Mesendoderm (in vitro differentiated cells): ENCODE measurements around the gene ITGA11.

Experiments used
- DNase-seq: peaks from one replicate; pipeline ENCODE4 v3.0.0; 2013
- H2AK5ac ChIP-seq: 2 replicates; pipeline ENCODE4 v1.6.1; 2013; ENCODE audit warnings: low read length, inconsistent platforms
- H2BK120ac ChIP-seq: 2 replicates; pipeline ENCODE4 v1.6.1; 2013; ENCODE audit warnings: low read depth, mild to moderate bottlenecking, low read length, moderate library complexity, mixed read lengths
- H2BK15ac ChIP-seq: replicated peaks from 2 replicates; pipeline ENCODE4 v1.6.1; 2013; ENCODE audit warnings: low read depth, mild to moderate bottlenecking, moderate library complexity
- H2BK5ac ChIP-seq: 2 replicates; pipeline ENCODE4 v1.6.1; 2013; ENCODE audit warnings: low read length, inconsistent platforms
- H3K18ac ChIP-seq: 2 replicates; pipeline ENCODE4 v1.6.1; 2013; ENCODE audit warnings: mild to moderate bottlenecking, low read length, mixed read lengths
- H3K23ac ChIP-seq: one replicate; pipeline ENCODE4 v1.6.1; 2013; ENCODE audit warnings: low read length
- H3K27ac ChIP-seq: 2 replicates; pipeline ENCODE4 v1.5.1; 2013; ENCODE audit warnings: low read depth, mild to moderate bottlenecking, inconsistent platforms, low read length, moderate library complexity
- H3K27me3 ChIP-seq: 2 replicates; pipeline ENCODE4 v1.6.1; 2013; ENCODE audit warnings: low read length, control low read depth, mild to moderate bottlenecking, inconsistent platforms; ENCODE audit not compliant: insufficient read depth, poor library complexity
- H3K36me3 ChIP-seq: 2 replicates; pipeline ENCODE4 v1.6.1; 2013; ENCODE audit warnings: low read length, inconsistent platforms; ENCODE audit not compliant: control insufficient read depth, insufficient read depth
- H3K4ac ChIP-seq: one replicate; pipeline ENCODE4 v1.6.1; 2013; ENCODE audit warnings: low read depth, mild to moderate bottlenecking, low read length, moderate library complexity
- H3K4me1 ChIP-seq: 2 replicates; pipeline ENCODE4 v1.6.1; 2013; ENCODE audit warnings: low read depth, low read length, inconsistent platforms; ENCODE audit not compliant: control insufficient read depth
- H3K4me2 ChIP-seq: 2 replicates; pipeline ENCODE4 v1.6.1; 2013; ENCODE audit warnings: low read length
- H3K4me3 ChIP-seq: 2 replicates; pipeline ENCODE4 v1.5.1; 2013; ENCODE audit warnings: mild to moderate bottlenecking, low read length
- H3K56ac ChIP-seq: one replicate; pipeline ENCODE4 v1.6.1; 2013; ENCODE audit warnings: low read length
- H3K79me1 ChIP-seq: 2 replicates; pipeline ENCODE4 v1.6.1; 2013; ENCODE audit warnings: low read length, inconsistent platforms
- H3K79me2 ChIP-seq: 2 replicates; pipeline ENCODE4 v1.6.1; 2013; ENCODE audit warnings: mild to moderate bottlenecking, low read length; ENCODE audit not compliant: control insufficient read depth, insufficient read depth
- H3K9ac ChIP-seq: 2 replicates; pipeline ENCODE4 v1.6.1; 2013; ENCODE audit warnings: low read length, inconsistent platforms
- H4K5ac ChIP-seq: one replicate; pipeline ENCODE4 v1.6.1; 2013; ENCODE audit warnings: low read length
- H4K8ac ChIP-seq: one replicate; pipeline ENCODE4 v1.6.1; 2013; ENCODE audit warnings: low read depth, mild to moderate bottlenecking, control low read depth, low read length, moderate library complexity
- WGBS: extraction: QIAGEN DNeasy Blood & Tissue Kit; methylation state at CpG from one replicate; pipeline ENCODE4 v1.1.7; 2013; ENCODE audit warnings: low lambda C conversion rate, missing lambda C conversion rate; ENCODE audit not compliant: insufficient coverage; ENCODE audit errors: extremely low coverage; 5-methylcytosine and 5-hydroxymethylcytosine counted together

ITGA11 gene

DNA sequence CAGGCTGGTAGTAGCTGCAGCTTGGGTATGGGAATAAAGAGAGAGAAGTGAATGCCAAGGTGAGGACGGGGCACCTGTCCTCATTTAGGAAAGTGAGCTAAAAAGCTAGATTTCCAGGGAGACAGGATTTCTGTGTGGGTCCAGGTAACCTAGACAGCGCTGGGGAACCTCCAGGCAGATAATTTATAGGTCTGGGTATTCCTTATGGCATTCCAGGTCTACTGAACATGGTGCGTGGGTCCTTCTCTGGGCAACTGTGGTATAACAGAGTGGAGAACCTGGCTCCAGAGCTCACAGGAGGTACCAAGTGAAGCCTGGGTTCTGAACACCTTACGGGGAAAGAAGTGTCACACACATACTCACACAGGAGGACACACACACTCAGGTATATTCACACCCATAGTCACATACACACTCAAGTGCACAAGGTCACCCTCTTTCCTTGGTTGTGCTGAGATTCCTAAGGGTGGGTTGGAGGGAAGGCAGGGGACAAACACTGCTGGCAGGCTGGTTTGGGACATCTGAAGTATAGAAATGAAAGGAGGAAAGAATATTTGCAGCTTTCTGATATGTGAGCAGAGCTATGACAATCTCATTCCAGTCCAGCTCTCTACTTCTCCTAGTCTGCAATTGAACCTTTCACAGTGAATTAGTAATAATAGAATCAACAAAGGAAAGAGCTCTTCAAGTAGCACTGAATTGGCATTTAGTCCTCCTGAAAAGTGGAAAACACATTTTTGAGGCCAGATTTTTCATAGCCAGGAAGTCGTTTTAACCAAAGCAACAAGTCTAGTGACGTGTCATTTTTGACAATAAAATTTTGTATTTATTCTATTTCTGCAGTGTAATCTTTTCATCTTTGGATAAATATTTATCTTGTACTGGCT lies 37.4 kb upstream of the ITGA11 start:
- Histone ChIP-seq H2BK15ac (no peak overlapping the region), H3K18ac (no peak overlapping the region), H3K4me1 (no peaks in the 10 kb centered on the region), H2BK5ac (no peak overlapping the region), H3K27ac (no peak overlapping the region), H3K4ac (no peak overlapping the region), H3K27me3 (no peaks in the 10 kb centered on the region), H3K79me1 (no peaks in the 10 kb centered on the region), H3K56ac (no peak overlapping the region), H4K8ac (no peak overlapping the region), H3K4me3 (no peak overlapping the region), H3K4me2 (no peak overlapping the region), H2AK5ac (no peak overlapping the region), H3K79me2 (no peaks in the 10 kb centered on the region), H3K36me3 (no peaks in the 10 kb centered on the region), H4K5ac (no peak overlapping the region), H2BK120ac (no peak overlapping the region), H3K9ac (no peak overlapping the region), H3K23ac (no peak overlapping the region)
- WGBS: no CpG with 5 or more reads among the region's 6 CpGs
- DNase-seq: no peak

DNA sequence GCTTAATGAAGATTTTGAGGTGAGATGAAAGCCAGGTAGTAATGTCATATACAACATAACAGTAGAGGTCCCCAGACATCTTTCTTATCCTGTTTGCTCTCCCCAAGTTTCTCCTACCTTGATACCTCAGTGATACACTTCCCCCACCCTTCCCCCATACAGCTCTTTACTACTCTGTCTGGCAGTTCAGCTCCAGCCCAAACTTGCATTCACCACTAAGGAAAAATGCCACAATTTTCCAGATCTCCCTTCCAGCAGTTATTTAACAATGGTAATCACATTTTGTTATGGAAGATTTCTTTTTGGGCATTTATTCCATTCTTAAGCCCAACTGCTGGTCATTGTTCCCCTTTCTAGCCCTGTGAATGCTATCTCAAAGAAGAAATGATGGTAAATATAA lies 34.9 kb upstream of the ITGA11 start:
- Histone ChIP-seq H3K79me2 (no peaks in the 10 kb centered on the region), H3K4me3 (no peak overlapping the region), H3K4me1 (no peaks in the 10 kb centered on the region), H3K23ac (no peak overlapping the region), H3K9ac (no peak overlapping the region), H2AK5ac (no peak overlapping the region), H3K27me3 (no peaks in the 10 kb centered on the region), H3K27ac (no peak overlapping the region), H4K8ac (no peak overlapping the region), H4K5ac (no peak overlapping the region), H2BK5ac (no peak overlapping the region), H3K79me1 (no peaks in the 10 kb centered on the region), H3K4ac (no peak overlapping the region), H3K4me2 (no peak overlapping the region), H2BK120ac (no peak overlapping the region), H2BK15ac (no peak overlapping the region), H3K36me3 (no peaks in the 10 kb centered on the region), H3K18ac (no peak overlapping the region), H3K56ac (no peak overlapping the region)
- no peak for DNase-seq

DNA sequence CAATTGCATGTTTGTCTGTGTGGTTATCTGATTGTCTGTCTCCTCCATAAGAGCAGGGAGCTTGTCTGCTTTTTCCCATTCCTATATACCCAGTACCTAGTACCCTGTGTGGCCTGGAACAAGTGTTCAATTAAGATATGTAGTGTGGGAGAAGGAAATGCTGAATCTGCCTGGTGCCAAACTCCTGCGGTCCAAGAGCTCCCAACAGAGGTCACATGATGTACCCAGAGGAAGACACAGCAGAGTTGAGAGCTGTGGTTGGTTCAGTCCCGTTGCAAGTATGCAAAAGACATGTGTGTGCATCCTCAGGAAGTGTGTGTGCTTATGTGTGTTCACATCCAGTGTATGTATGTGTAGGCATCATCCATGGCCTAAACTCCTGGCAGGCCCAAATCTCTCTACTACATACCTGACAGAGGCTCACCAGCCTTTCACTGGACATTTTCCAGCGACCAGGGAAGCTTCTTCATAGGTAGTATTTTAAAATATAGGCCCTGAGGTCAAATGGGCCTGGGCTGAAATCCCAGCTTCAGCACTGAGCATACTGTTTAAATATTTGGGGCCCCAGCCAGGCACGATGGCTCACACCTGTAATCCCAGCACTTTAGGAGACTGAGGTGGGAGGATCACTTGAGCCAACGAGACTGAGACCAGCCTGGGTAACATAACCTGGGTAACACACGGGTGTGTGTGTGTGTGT lies 34.0 kb upstream of the ITGA11 start:
- H3K4me3 ChIP-seq: no peak overlapping the region
- no peak overlapping the region for H3K4ac ChIP-seq
- H3K79me1 ChIP-seq: no peaks in the 10 kb centered on the region
- no peak overlapping the region for H3K56ac ChIP-seq
- no peaks in the 10 kb centered on the region for H3K4me1 ChIP-seq
- no peak overlapping the region for H4K8ac ChIP-seq
- no peak overlapping the region for H3K4me2 ChIP-seq
- H2AK5ac ChIP-seq: no peak overlapping the region
- no peaks in the 10 kb centered on the region for H3K79me2 ChIP-seq
- H3K18ac ChIP-seq: no peak overlapping the region
- H2BK5ac ChIP-seq: no peak overlapping the region
- DNase-seq: no peak
- H2BK15ac ChIP-seq: no peak overlapping the region
- no peak overlapping the region for H3K9ac ChIP-seq
- no peaks in the 10 kb centered on the region for H3K27me3 ChIP-seq
- no peaks in the 10 kb centered on the region for H3K36me3 ChIP-seq
- H3K27ac ChIP-seq: no peak overlapping the region
- no peak overlapping the region for H4K5ac ChIP-seq
- H2BK120ac ChIP-seq: no peak overlapping the region
- WGBS: no CpG with 5 or more reads among the region's 6 CpGs
- H3K23ac ChIP-seq: no peak overlapping the region

DNA sequence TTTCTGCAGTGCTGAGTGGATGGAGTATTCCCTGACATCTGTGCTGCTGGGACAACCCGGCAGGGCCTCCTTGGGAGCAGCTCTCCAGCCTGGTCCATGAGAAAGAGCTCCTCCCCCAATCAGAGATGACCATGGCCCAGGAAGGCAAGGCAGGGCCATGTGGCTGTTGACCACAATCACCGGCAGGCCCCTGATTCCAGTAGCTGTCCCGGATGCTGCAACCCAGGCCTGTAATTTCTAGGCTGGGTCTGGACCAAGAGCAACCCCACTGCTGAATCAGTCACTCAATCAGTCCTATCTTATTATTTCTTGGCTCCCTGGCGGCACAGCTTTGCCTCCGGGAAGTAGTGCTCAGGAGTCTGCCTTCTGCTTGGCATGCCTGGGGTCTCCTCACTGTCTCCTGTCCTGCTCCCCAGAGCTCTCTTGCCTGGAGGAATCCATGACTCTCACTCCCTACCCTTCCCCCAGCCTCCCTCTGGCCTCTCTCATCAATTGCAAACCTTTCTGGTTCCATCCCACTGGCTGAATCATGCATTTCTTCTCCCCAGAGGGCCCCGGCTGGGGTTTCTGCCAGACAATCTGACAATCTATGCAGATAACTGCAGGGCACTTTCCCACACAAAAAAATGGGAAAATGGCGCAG lies 32.6 kb upstream of the ITGA11 start:
- H3K79me1 ChIP-seq: no peaks in the 10 kb centered on the region
- H3K4me3 ChIP-seq: no peak overlapping the region
- H3K79me2 ChIP-seq: no peaks in the 10 kb centered on the region
- H2AK5ac ChIP-seq: no peak overlapping the region
- no peaks in the 10 kb centered on the region for H3K4me1 ChIP-seq
- no peak overlapping the region for H3K27ac ChIP-seq
- no peak overlapping the region for H3K18ac ChIP-seq
- no peak overlapping the region for H2BK15ac ChIP-seq
- no peak overlapping the region for H3K4me2 ChIP-seq
- H3K27me3 ChIP-seq: no peaks in the 10 kb centered on the region
- H4K8ac ChIP-seq: no peak overlapping the region
- H3K9ac ChIP-seq: no peak overlapping the region
- no peak overlapping the region for H2BK5ac ChIP-seq
- H4K5ac ChIP-seq: no peak overlapping the region
- no peaks in the 10 kb centered on the region for H3K36me3 ChIP-seq
- WGBS: no CpG with 5 or more reads among the region's 7 CpGs
- no peak for DNase-seq
- no peak overlapping the region for H3K4ac ChIP-seq
- no peak overlapping the region for H3K23ac ChIP-seq
- no peak overlapping the region for H3K56ac ChIP-seq
- H2BK120ac ChIP-seq: no peak overlapping the region

DNA sequence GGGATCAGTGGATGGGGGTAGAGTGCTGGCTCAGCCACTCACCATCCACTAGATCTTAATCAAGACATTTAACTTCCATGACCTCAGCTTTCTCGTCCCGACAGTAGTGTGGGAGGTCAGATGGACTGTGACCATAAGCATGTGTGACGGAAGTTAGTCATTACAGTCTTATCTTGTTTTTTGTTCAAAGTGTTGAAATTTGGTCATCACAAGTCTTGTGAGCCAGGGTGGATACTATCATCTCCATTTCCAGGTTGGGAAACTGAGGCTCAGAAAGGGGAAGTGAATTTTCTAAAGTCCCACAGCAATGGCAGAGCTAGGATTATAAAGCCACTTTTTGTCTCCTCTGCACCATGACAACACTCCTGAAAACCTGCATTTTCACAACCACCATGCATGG lies 32.0 kb upstream of the ITGA11 start:
- no peaks in the 10 kb centered on the region for H3K27me3 ChIP-seq
- H3K27ac ChIP-seq: no peak overlapping the region
- no peak overlapping the region for H2AK5ac ChIP-seq
- H3K4me2 ChIP-seq: no peak overlapping the region
- H3K56ac ChIP-seq: no peak overlapping the region
- no peak overlapping the region for H2BK15ac ChIP-seq
- H3K79me2 ChIP-seq: no peaks in the 10 kb centered on the region
- no peak overlapping the region for H4K5ac ChIP-seq
- H3K4ac ChIP-seq: no peak overlapping the region
- no peaks in the 10 kb centered on the region for H3K79me1 ChIP-seq
- H3K36me3 ChIP-seq: no peaks in the 10 kb centered on the region
- no peak overlapping the region for H4K8ac ChIP-seq
- H3K4me1 ChIP-seq: no peaks in the 10 kb centered on the region
- no peak overlapping the region for H3K9ac ChIP-seq
- no peak overlapping the region for H3K18ac ChIP-seq
- H3K23ac ChIP-seq: no peak overlapping the region
- no peak overlapping the region for H2BK120ac ChIP-seq
- DNase-seq: no peak
- no peak overlapping the region for H3K4me3 ChIP-seq
- H2BK5ac ChIP-seq: no peak overlapping the region
- no CpG with 5 or more reads among the region's 3 CpGs for WGBS
